ENCODE measurements around the gene NUDT1. TPM values are rescaled to one million over a fixed set of nuclear protein-coding genes. Genes with fewer than 3 reads are reported as not detected.

NUDT1 gene
- total RNA-seq, 1 experiment from 2014 or later = 117 TPM

DNA sequence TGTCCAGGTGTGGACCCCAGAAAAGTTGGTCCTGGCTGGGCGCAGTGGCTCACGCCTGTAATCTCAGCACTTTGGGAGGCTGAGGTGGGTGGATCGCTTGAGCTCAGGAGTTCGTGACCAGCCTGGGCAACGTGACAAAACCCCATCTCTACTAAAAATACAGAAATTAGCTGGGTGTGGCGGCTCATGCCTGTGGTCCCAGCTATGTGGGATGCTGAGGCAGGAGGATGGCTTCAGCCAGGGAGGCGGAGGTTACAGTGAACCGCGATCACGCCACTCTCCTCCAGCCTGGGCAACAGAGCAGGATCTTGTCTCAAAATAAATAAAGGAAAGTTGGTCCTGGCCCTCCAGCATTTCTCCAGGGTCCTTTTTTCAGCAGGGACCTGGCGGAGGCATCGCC lies 1.4 kb downstream of the NUDT1 start:
- Histone ChIP-seq H3K27ac (ENCODE audit: low read depth, low read length, poor library complexity, severe bottlenecking) (no peak overlapping the region), H3K27me3 (replicated peaks; ENCODE audit: insufficient read depth, low read depth, low read length, poor library complexity) (no peaks in the 10 kb centered on the region), H3K9me3 (ENCODE audit: low read depth, low read length, poor library complexity, severe bottlenecking) (no peaks in the 10 kb centered on the region), H3K4me1 (ENCODE audit: insufficient read depth, low read length, poor library complexity, severe bottlenecking) (peaks cover 19% of the 10 kb centered on the region), H3K4me3 (ENCODE audit: low read depth, low read length, poor library complexity, severe bottlenecking) (no peak overlapping the region), H3K36me3 (ENCODE audit: insufficient read depth, low read length, poor library complexity, severe bottlenecking) (peaks cover 13% of the 10 kb centered on the region)
- intact Hi-C loops (cut with micrococcal nuclease; ENCODE audit: unreplicated experiment) = no loop called here
- no TSS peak for BruUV-seq (replicated peaks)
- TF ChIP-seq, protein P1, sequence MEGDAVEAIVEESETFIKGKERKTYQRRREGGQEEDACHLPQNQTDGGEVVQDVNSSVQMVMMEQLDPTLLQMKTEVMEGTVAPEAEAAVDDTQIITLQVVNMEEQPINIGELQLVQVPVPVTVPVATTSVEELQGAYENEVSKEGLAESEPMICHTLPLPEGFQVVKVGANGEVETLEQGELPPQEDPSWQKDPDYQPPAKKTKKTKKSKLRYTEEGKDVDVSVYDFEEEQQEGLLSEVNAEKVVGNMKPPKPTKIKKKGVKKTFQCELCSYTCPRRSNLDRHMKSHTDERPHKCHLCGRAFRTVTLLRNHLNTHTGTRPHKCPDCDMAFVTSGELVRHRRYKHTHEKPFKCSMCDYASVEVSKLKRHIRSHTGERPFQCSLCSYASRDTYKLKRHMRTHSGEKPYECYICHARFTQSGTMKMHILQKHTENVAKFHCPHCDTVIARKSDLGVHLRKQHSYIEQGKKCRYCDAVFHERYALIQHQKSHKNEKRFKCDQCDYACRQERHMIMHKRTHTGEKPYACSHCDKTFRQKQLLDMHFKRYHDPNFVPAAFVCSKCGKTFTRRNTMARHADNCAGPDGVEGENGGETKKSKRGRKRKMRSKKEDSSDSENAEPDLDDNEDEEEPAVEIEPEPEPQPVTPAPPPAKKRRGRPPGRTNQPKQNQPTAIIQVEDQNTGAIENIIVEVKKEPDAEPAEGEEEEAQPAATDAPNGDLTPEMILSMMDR (conservative IDR thresholded peaks at IDR 0.05; ENCODE audit: low read depth, low read length) = no peak
- TF ChIP-seq EZH2 (IDR thresholded peaks at IDR 0.05; ENCODE audit: borderline replicate concordance, low read depth, low read length, poor library complexity, severe bottlenecking) = no peak
- POLR2A ChIA-PET (ENCODE audit: low non-redundant PET) = no interaction called here
- CTCF ChIA-PET = no interaction called here
- no peak for DNase-seq (ENCODE audit: low spot score)

DNA sequence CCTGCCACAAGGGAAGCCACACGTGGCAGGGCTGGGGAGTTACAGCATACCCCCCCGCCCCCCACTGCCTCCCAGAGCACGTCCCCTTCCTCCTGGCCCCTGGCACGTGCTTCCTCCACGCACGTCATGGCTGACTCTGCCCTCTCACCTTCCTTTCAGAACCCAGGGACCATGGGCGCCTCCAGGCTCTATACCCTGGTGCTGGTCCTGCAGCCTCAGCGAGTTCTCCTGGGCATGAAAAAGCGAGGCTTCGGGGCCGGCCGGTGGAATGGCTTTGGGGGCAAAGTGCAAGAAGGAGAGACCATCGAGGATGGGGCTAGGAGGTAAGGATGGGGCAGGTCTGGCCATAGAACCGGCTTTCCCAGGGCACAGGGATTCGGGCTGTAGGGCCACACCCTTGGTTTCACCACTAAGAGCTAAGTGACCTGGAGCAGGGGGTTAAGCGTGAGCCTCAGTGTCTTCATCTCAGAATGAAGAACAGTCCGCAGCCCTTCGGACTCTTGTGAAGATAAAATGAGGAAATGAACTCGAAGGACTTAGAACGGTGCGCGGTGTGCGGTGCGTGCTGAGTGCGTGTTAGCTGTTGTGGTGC lies 2.5 kb downstream of the NUDT1 start:
- TF ChIP-seq, protein P1 (conservative IDR thresholded peaks at IDR 0.05; ENCODE audit: low read depth, low read length) = no peak
- no peak for TF ChIP-seq EZH2 (IDR thresholded peaks at IDR 0.05; ENCODE audit: borderline replicate concordance, low read depth, low read length, poor library complexity, severe bottlenecking)
- BruUV-seq (replicated peaks) = no TSS peak
- Histone ChIP-seq H3K4me1 (ENCODE audit: insufficient read depth, low read length, poor library complexity, severe bottlenecking) (peaks cover 19% of the 10 kb centered on the region), H3K4me3 (ENCODE audit: low read depth, low read length, poor library complexity, severe bottlenecking) (no peak overlapping the region), H3K27me3 (replicated peaks; ENCODE audit: insufficient read depth, low read depth, low read length, poor library complexity) (no peaks in the 10 kb centered on the region), H3K27ac (ENCODE audit: low read depth, low read length, poor library complexity, severe bottlenecking) (no peak overlapping the region), H3K36me3 (ENCODE audit: insufficient read depth, low read length, poor library complexity, severe bottlenecking) (peaks cover 5% of the 10 kb centered on the region), H3K9me3 (ENCODE audit: low read depth, low read length, poor library complexity, severe bottlenecking) (no peaks in the 10 kb centered on the region)
- POLR2A ChIA-PET (ENCODE audit: low non-redundant PET) = no interaction called here
- intact Hi-C loops (cut with micrococcal nuclease; ENCODE audit: unreplicated experiment) = no loop called here
- CTCF ChIA-PET = no interaction called here
- DNase-seq (ENCODE audit: low spot score) = no peak

DNA sequence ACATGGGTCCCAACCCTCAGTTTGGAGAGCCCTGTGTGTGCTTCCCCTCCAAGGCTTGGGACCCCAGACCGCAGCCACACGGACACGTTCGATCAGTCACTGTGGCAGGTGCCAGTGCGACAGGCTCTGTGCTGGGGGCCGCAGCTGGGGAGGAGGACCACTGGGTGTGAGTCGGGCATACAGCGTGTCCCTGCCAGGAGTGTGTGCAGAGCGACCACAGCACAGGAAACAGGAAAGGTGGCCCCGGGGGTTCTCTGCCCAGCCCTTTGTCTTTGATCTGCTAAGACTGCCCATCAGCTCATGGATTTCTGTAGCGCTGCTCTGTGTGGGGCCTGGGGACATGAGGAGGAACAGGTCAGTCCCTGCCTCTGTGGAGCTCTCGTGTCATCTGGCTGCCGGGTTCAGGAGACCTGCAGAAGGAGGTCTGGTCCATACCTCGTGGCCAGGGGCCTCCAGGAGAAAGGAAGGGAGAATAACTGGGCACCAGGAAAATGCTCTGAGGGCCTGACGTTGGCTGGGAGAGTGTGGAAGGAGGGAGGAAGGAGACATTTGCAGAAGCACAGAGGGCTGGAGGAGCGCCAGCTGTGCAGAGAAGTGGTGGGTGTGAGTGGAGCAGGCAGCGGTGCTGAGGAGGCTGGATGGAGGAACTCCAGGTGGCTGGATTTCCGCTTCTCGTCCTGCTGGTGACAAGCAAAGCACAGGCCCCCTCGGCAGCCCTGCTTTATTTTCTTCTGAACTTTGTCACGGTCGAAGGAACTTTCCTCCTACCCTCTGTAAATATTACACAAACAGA lies 4.1 kb downstream of the NUDT1 start:
- POLR2A ChIA-PET (ENCODE audit: low non-redundant PET) = no interaction called here
- intact Hi-C loops (cut with micrococcal nuclease; ENCODE audit: unreplicated experiment) = loop anchor here (5.0 kb wide), 1 partner anchor 101 kb away; no protein-coding TSS in a partner anchor
- no peak overlapping the region for H3K27ac ChIP-seq (ENCODE audit: low read depth, low read length, poor library complexity, severe bottlenecking)
- peaks cover 13% of the 10 kb centered on the region for H3K4me1 ChIP-seq (ENCODE audit: insufficient read depth, low read length, poor library complexity, severe bottlenecking)
- CTCF ChIA-PET = interaction anchor here (0.6 kb wide), 1 partner anchor 108 kb away, joined by 3 read pairs; no protein-coding TSS in a partner anchor
- no peaks in the 10 kb centered on the region for H3K9me3 ChIP-seq (ENCODE audit: low read depth, low read length, poor library complexity, severe bottlenecking)
- DNase-seq (ENCODE audit: low spot score) = no peak
- no peak overlapping the region for H3K4me3 ChIP-seq (ENCODE audit: low read depth, low read length, poor library complexity, severe bottlenecking)
- peaks cover 2% of the 10 kb centered on the region for H3K36me3 ChIP-seq (ENCODE audit: insufficient read depth, low read length, poor library complexity, severe bottlenecking)
- no TSS peak for BruUV-seq (replicated peaks)
- no peaks in the 10 kb centered on the region for H3K27me3 ChIP-seq (replicated peaks; ENCODE audit: insufficient read depth, low read depth, low read length, poor library complexity)
- TF ChIP-seq, protein P1 (conservative IDR thresholded peaks at IDR 0.05; ENCODE audit: low read depth, low read length) = no peak
- TF ChIP-seq EZH2 (IDR thresholded peaks at IDR 0.05; ENCODE audit: borderline replicate concordance, low read depth, low read length, poor library complexity, severe bottlenecking) = no peak

All from A673 (cell line).